ENCODE results near the gene ANKRD24. TPM values are rescaled to one million over a fixed set of nuclear protein-coding genes. Genes with fewer than 3 reads are reported as not detected.

Gene ANKRD24
- polyA plus RNA-seq, 1 donor from 2014 or later = 2.8 TPM

- no peaks in the 10 kb centered on the region for H3K9me2 ChIP-seq (ENCODE audit: insufficient read depth, low read length)
- H3K4me3 ChIP-seq (ENCODE audit: low read length) = no peak overlapping the region
- no peak overlapping the region for H3K27ac ChIP-seq (ENCODE audit: low read length)
- no peak overlapping the region for H3K4me2 ChIP-seq (ENCODE audit: low read length)
- TF ChIP-seq POLR2AphosphoS5 (IDR thresholded peaks at IDR 0.05) (no peak), RAD21 (conservative IDR thresholded peaks at IDR 0.05) (no peak), SMC3 (conservative IDR thresholded peaks at IDR 0.05; ENCODE audit: poor library complexity) (no peak), EP300 (conservative IDR thresholded peaks at IDR 0.05; ENCODE audit: poor library complexity, severe bottlenecking) (no peak), EZH2 (IDR thresholded peaks at IDR 0.05; ENCODE audit: borderline replicate concordance, insufficient read depth, low read length, poor library complexity, severe bottlenecking) (no peak), MXI1 (conservative IDR thresholded peaks at IDR 0.05; ENCODE audit: poor library complexity, severe bottlenecking) (no peak), REST (IDR thresholded peaks at IDR 0.05; ENCODE audit: borderline replicate concordance) (no peak), TAF1 (IDR thresholded peaks at IDR 0.05; ENCODE audit: low read depth) (no peak)
- TF ChIP-seq, protein P1, sequence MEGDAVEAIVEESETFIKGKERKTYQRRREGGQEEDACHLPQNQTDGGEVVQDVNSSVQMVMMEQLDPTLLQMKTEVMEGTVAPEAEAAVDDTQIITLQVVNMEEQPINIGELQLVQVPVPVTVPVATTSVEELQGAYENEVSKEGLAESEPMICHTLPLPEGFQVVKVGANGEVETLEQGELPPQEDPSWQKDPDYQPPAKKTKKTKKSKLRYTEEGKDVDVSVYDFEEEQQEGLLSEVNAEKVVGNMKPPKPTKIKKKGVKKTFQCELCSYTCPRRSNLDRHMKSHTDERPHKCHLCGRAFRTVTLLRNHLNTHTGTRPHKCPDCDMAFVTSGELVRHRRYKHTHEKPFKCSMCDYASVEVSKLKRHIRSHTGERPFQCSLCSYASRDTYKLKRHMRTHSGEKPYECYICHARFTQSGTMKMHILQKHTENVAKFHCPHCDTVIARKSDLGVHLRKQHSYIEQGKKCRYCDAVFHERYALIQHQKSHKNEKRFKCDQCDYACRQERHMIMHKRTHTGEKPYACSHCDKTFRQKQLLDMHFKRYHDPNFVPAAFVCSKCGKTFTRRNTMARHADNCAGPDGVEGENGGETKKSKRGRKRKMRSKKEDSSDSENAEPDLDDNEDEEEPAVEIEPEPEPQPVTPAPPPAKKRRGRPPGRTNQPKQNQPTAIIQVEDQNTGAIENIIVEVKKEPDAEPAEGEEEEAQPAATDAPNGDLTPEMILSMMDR (IDR thresholded peaks at IDR 0.05; ENCODE audit: poor library complexity, severe bottlenecking) = no peak
- H3K27me3 ChIP-seq (ENCODE audit: insufficient read depth, low read depth, low read length) = peaks cover 23% of the 10 kb centered on the region
- no peaks in the 10 kb centered on the region for H3F3A ChIP-seq (ENCODE audit: insufficient read depth, low read length, poor library complexity, severe bottlenecking)
- no peak overlapping the region for H2AFZ ChIP-seq (ENCODE audit: low read depth, low read length)
- H3K9me3 ChIP-seq (ENCODE audit: low read length) = no peaks in the 10 kb centered on the region
- no peaks in the 10 kb centered on the region for H4K20me1 ChIP-seq (ENCODE audit: insufficient read depth)
- no peak overlapping the region for H3K9ac ChIP-seq (ENCODE audit: low read length)
- H3K79me2 ChIP-seq (replicated peaks; ENCODE audit: insufficient read depth, low read length) = no peaks in the 10 kb centered on the region
- no peaks in the 10 kb centered on the region for H3K36me3 ChIP-seq (ENCODE audit: insufficient read depth, low read length)
These were observed 8.1 kb upstream of the ANKRD24 start for GRCh38 chr19:4174213-4174894.

DNA sequence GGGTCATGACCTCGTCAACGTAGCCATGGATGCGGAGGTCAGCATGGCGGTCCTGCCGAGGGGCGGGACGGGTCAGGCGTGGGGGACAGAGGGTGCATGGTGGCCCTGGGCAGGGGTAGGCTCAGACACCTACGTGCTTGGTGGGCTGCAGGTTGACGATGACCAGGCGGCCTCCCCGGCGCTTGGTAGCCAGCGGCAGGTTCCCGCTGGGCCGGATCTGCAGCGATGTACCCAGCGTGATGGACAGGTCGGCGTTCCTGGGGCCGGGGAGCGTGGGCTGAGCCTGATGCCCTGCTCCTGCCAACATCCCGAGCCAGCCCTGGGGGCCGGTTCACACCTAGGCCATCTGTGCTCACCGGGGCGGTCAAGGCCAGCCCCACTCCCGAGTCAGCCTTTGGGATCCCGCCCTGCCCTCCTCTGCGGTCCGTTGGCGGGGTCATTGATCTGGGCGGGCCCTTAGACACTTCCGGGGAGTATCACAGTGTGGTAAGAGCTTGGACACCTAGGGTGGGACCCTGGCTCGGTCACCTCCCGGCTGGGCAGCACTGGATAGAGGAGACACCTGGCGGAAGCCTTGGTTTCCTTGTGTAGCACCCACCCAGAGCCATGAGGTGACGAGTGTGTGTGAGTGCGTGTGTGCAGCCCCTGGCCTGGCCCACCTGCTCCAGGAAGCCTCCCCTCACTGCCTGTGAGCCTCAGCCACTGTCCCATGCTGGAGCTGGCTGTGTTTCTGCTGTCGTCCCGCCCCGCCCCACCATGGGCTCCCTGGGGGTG lies 7.4 kb upstream of the ANKRD24 start:
- Histone ChIP-seq H4K20me1 (ENCODE audit: insufficient read depth) (no peaks in the 10 kb centered on the region), H3F3A (ENCODE audit: insufficient read depth, low read length, poor library complexity, severe bottlenecking) (no peaks in the 10 kb centered on the region), H3K27ac (ENCODE audit: low read length) (no peak overlapping the region), H3K4me3 (ENCODE audit: low read length) (no peak overlapping the region), H3K36me3 (ENCODE audit: insufficient read depth, low read length) (no peaks in the 10 kb centered on the region), H3K27me3 (ENCODE audit: insufficient read depth, low read depth, low read length) (peaks cover 23% of the 10 kb centered on the region), H3K4me2 (ENCODE audit: low read length) (no peak overlapping the region), H2AFZ (ENCODE audit: low read depth, low read length) (no peak overlapping the region), H3K79me2 (replicated peaks; ENCODE audit: insufficient read depth, low read length) (no peaks in the 10 kb centered on the region), H3K9me2 (ENCODE audit: insufficient read depth, low read length) (no peaks in the 10 kb centered on the region), H3K9ac (ENCODE audit: low read length) (no peak overlapping the region), H3K9me3 (ENCODE audit: low read length) (no peaks in the 10 kb centered on the region)
- TF ChIP-seq SMC3 (conservative IDR thresholded peaks at IDR 0.05; ENCODE audit: poor library complexity) (no peak), RAD21 (conservative IDR thresholded peaks at IDR 0.05) (no peak), EP300 (conservative IDR thresholded peaks at IDR 0.05; ENCODE audit: poor library complexity, severe bottlenecking) (no peak), TAF1 (IDR thresholded peaks at IDR 0.05; ENCODE audit: low read depth) (no peak), REST (IDR thresholded peaks at IDR 0.05; ENCODE audit: borderline replicate concordance) (no peak), MXI1 (conservative IDR thresholded peaks at IDR 0.05; ENCODE audit: poor library complexity, severe bottlenecking) (no peak), EZH2 (IDR thresholded peaks at IDR 0.05; ENCODE audit: borderline replicate concordance, insufficient read depth, low read length, poor library complexity, severe bottlenecking) (no peak), POLR2AphosphoS5 (IDR thresholded peaks at IDR 0.05) (no peak)
- TF ChIP-seq, protein P1 (IDR thresholded peaks at IDR 0.05; ENCODE audit: poor library complexity, severe bottlenecking) = no peak
